Measurements from ENCODE around the gene UTS2.

GRCh38 chr1:7884757-7885156, 31.9 kb upstream of the UTS2 start:
- TF ChIP-seq POLR2AphosphoS5 (IDR thresholded peaks at IDR 0.05; ENCODE audit: low read depth, low read length) (no peak), TAF1 (IDR thresholded peaks at IDR 0.05; ENCODE audit: borderline replicate concordance, low read depth, low read length) (no peak)
